HL-60 (cell line): ENCODE measurements around the gene AQP1.

Experiments
- CTCF ChIP-seq: IDR thresholded peaks from one replicate; pipeline ENCODE4 v1.5.1; 2011; ENCODE audit warnings: low read length, control low read depth, inconsistent platforms; ENCODE audit not compliant: insufficient read depth
- REST ChIP-seq: IDR thresholded peaks from 2 replicates; pipeline ENCODE4 v1.6.1; 2012; ENCODE audit warnings: low read depth; ENCODE audit not compliant: insufficient replicate concordance

GRCh38 chr7:30907527-30908267 is 4.0 kb upstream of the AQP1 start:
- TF ChIP-seq CTCF (no peak), REST (no peak)
